Right lung (tissue), 5 donors: Measurements from ENCODE around the gene GGA1. TPM values are rescaled to one million over a fixed set of nuclear protein-coding genes. Genes with fewer than 3 reads are reported as not detected.
A peak's percentile ranks its signal among the peaks of the same experiment; 100 is the strongest.

Experiments used
- DNase-seq, 2 donors: peaks; one replicate each; pipeline ENCODE4 v3.0.0-alpha.2; 2013
- polyA plus RNA-seq, 5 donors: library from polyadenylated mRNA; unstranded; fragments of 120-200 nt; gene quantifications; one replicate each; pipeline versions ENCODE4 v1.2.1 to v1.2.3, GENCODE V29; 2013; ENCODE audit warnings: inconsistent platforms in 1 of 5, low replicate concordance in 1 of 5; ENCODE audit not compliant: insufficient read length in 5 of 5, insufficient read depth in 1 of 5

GGA1 gene
- polyA plus RNA-seq, 5 donors, result 43.5 to 62.6 (median 55.2) TPM

GRCh38 chr22:37627545-37627944 lies 18.9 kb downstream of the GGA1 start:
- DNase-seq, result no peak

- DNase-seq, result no peak
Measured at GRCh38 chr22:37628830-37629229, 20.2 kb downstream of the GGA1 start.

GRCh38 chr22:37629928-37630327 lies 21.3 kb downstream of the GGA1 start:
- no peak for DNase-seq

GRCh38 chr22:37630839-37631435 lies 22.3 kb downstream of the GGA1 start:
- no peak for DNase-seq

GRCh38 chr22:37631448-37632173 lies 23.0 kb downstream of the GGA1 start:
- no peak for DNase-seq

GRCh38 chr22:37632174-37633088 lies 23.8 kb downstream of the GGA1 start:
- DNase-seq, result no peak

- DNase-seq, result no peak
Measured at GRCh38 chr22:37633089-37633624, 24.5 kb downstream of the GGA1 start.

GRCh38 chr22:37633625-37634416 lies 25.2 kb downstream of the GGA1 start:
- peak; percentile 96 for DNase-seq

GRCh38 chr22:37634417-37634924 lies 25.8 kb downstream of the GGA1 start:
- no peak for DNase-seq

GRCh38 chr22:37635157-37635556 lies 26.5 kb downstream of the GGA1 start:
- DNase-seq, result no peak

GRCh38 chr22:37636186-37636948 lies 27.7 kb downstream of the GGA1 start:
- DNase-seq, result no peak

GRCh38 chr22:37636949-37637273 lies 28.3 kb downstream of the GGA1 start:
- no peak for DNase-seq

GRCh38 chr22:37638391-37639069 lies 29.9 kb downstream of the GGA1 start:
- no peak for DNase-seq

- DNase-seq, result peak in 1 of 2 donors; percentile 50
Measured at GRCh38 chr22:37639070-37639760, 30.6 kb downstream of the GGA1 start, which contains the start of gene SH3BP1. Gene SH3BP1, plus strand, starts transcription at chr22:37639669. Its CDS starts 119 bp downstream, at chr22:37639788.

GRCh38 chr22:37639771-37640590 lies 31.3 kb downstream of the GGA1 start:
- DNase-seq, result no peak

- DNase-seq, result no peak
Measured at GRCh38 chr22:37640591-37641560, 32.2 kb downstream of the GGA1 start.

GRCh38 chr22:37641561-37641949 lies 32.9 kb downstream of the GGA1 start:
- no peak for DNase-seq
